Cardiac fibroblast (primary cell): Measurements from ENCODE around the gene GPR75.
A peak's percentile ranks its signal among the peaks of the same experiment; 100 is the strongest.
"Not testable (repeated sequence)": the region's sequence is repeated elsewhere in the genome, so short reads cannot be mapped to it uniquely, and the experiment has no call there.

Experiments used
- DNase-seq, 2 donors: peaks; one replicate each; pipeline versions ENCODE4 v3.0.0 to v3.0.0-alpha.2; 2010; ENCODE audit warnings: low read depth in 2 of 2
- H3K4me3 ChIP-seq, 2 donors: replicated peaks in 1 of 2; 1 replicate in 1 of 2; 2 replicates in 1 of 2; pipeline ENCODE4 v1.5.1; 2011; ENCODE audit warnings: low read depth in 2 of 2, low read length in 2 of 2, mild to moderate bottlenecking in 2 of 2, moderate library complexity in 1 of 2
- TF ChIP-seq, protein P1 (sequence below): IDR thresholded peaks from one replicate; pipeline ENCODE4 v1.5.1; 2011; ENCODE audit warnings: low read depth, mild to moderate bottlenecking, low read length, inconsistent platforms

The GPR75 gene

DNA sequence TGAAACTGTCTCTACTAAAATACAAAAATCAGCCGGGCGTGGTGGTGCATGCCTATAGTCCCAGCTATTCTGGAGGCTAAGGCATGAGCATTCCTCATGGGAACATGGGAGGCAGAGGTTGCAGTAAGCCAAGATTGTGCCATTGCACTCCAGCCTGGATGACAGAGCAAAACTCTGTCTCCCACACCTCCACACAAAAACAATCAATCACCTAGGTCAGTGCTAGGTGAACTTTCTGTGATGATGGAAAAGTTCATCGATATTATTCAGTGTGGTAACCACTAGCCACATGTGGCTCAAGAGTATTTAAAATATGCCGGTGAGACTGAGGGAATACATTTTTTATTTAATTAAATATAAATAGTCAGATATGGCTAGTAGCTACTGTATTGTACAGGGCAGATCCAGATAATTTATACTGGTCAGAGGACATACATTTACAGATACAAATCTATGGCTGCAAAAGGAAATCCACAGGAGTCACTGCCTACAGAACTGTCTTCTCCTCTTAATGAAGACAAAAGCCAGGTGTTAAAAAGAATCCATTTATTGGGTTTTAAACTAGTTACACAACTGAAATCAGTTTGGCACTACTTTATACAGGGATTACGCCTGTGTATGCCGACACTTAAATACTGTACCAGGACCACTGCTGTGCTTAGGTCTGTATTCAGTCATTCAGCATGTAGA, 3.9 kb upstream of the GPR75 start:
- TF ChIP-seq, protein P1, sequence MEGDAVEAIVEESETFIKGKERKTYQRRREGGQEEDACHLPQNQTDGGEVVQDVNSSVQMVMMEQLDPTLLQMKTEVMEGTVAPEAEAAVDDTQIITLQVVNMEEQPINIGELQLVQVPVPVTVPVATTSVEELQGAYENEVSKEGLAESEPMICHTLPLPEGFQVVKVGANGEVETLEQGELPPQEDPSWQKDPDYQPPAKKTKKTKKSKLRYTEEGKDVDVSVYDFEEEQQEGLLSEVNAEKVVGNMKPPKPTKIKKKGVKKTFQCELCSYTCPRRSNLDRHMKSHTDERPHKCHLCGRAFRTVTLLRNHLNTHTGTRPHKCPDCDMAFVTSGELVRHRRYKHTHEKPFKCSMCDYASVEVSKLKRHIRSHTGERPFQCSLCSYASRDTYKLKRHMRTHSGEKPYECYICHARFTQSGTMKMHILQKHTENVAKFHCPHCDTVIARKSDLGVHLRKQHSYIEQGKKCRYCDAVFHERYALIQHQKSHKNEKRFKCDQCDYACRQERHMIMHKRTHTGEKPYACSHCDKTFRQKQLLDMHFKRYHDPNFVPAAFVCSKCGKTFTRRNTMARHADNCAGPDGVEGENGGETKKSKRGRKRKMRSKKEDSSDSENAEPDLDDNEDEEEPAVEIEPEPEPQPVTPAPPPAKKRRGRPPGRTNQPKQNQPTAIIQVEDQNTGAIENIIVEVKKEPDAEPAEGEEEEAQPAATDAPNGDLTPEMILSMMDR, result no peak
- no peak for DNase-seq
- no peak overlapping the region for H3K4me3 ChIP-seq

DNA sequence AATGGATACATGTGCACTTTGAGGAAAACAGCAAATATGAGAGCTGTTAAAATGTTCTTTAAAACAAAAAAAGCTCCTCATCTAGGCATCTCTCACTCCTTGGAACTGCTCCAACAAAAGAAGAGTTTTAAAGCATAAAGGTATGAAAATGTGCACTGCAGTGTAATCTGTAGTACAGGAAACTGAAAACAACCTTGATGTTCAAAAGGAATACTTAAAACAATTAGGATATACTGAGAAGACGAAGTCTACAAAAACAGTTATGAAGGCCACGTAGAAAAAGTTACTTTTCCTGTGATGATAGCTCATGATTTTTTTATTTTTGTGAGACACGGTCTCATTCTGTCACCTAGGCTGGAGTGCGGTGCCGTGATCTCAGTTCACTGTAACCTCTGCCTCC, 2.1 kb upstream of the GPR75 start:
- no peak overlapping the region for H3K4me3 ChIP-seq
- TF ChIP-seq, protein P1, result no peak
- no peak for DNase-seq

DNA sequence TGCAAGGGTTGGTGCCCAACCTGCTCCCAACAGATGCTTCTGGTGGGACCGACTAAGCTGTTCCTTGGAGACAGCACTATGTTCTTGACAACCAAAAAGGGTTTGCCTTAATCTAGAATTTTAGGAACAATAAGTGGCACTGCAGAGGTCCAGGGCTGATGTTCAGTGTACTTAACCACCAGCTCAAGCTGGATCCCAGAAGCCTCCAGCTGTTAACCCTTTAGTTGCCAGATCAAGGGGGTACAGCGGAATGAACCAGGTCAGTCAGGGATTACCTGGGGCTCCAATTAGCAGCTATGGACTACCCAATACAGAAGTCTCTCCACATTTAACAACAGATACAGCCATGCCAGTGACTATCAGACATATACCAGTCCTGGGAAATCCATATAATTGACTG, 3.5 kb downstream of the GPR75 start:
- TF ChIP-seq, protein P1, result no peak
- H3K4me3 ChIP-seq, result no peak overlapping the region
- DNase-seq, result no peak

DNA sequence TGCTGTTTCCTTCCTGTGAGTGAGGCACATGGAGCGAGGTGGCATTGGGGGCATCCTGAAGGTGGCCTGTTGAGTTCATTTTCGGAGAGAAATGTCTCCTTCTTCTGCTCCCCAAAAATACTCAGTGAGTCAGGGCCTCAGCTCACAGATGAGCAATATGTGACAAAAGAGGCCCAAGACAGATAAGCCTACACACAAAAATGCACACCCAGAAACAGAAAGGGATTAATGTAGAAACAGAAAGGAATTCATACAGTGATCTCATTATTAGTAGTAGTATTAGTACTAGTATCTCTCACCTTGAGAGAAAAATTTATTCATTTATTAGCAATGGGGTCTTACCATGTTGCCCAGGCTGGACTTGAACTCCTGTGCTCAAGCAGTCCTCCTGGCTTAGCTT, 5.1 kb downstream of the GPR75 start:
- TF ChIP-seq, protein P1, result no peak
- no peak overlapping the region for H3K4me3 ChIP-seq
- no peak for DNase-seq

DNA sequence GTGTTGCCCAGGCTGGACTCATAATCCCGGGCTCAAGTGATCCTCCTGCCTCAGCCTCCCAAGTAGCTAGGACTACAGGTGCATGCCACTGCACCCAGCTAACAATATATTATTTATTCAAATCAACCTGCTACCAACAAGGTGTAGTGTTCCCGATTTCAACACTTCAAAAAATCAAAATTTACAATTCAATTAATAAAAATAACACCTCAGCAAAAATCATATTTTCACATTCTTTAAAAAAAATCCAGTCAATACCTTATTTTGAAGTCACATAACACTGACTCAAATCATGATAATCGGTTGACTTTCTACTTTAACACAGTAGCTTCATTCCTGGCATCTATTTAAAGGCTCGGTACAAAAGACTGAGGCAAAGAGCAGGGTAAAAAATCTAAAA, 7.2 kb downstream of the GPR75 start:
- DNase-seq, result no peak
- TF ChIP-seq, protein P1, result no peak
- no peak overlapping the region for H3K4me3 ChIP-seq

DNA sequence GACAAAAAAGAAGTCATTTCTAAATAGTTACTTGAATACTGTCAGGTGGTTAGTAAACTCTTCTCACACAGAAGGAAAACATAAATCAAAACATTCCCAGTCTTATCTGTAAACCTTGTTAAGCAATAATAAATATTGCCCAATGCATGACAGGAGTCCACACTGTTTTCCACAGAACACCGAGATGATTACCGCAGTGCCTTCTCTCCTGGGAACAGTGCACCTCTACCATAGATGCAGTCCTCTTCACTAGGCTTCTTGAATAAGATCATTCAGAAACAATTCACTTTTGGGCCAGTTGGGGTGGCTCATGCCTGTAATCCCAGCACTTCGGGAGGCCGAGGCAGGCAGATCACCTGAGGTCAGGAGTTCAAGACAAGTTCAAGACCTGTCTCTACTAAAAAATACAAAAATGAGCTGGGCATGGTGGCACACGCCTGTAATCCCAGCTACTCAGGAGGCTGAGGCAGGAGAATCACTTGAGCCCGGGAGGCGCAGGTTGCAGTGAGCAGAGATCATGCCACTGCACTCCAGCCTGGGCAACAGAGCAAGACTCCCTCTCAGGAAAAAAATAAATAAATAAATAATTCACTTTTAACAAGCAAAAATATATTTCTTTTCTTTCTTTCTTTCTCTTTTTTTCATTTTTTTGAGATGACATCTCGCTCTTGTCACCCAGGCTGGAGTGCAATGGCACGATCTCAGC, 8.6 kb downstream of the GPR75 start:
- peak in 1 of 2 donors; percentile 15 for DNase-seq
- H3K4me3 ChIP-seq, result not testable (repeated sequence)

DNA sequence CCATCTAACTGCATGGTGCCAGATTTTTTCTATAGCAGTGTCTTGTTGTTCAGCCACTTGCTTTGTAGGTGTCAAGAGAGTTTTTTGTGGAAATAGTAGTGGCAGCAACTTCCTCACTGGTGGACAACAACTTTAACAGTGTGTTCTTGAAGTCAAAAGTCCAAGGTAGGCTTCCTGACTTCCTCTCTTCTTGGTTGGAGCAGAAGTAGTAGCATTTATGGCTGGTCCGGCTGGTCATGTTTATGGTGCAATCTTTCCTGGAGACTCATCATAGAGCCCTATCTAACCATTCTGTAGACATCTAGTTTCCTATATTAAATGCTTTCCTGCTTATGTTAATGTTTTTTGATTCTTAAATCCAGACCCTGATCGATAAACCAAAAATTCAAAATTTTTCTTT, 11.7 kb downstream of the GPR75 start:
- no peak overlapping the region for H3K4me3 ChIP-seq
- TF ChIP-seq, protein P1, result no peak
- no peak for DNase-seq
